ENCODE data around the gene BTBD16. TPM values are rescaled to one million over a fixed set of nuclear protein-coding genes. Genes with fewer than 3 reads are reported as not detected.

BTBD16 gene
- total RNA-seq, 6 experiments from 2014 or later: not detected

GRCh38 chr10:122344741-122345258 lies 73.7 kb downstream of the BTBD16 start:
- Mint-ChIP-seq H3K4me1 (ENCODE audit: low read depth) (peaks cover 9% of the 10 kb centered on the region), H3K4me3 (no peak overlapping the region), H3K36me3 (ENCODE audit: low read depth) (no peaks in the 10 kb centered on the region), H3K9me3 (no peaks in the 10 kb centered on the region), H3K27me3 (ENCODE audit: insufficient read depth) (peaks cover 8% of the 10 kb centered on the region), H3K27ac (peak overlapping the region; percentile 8; the same call in 1 of the 2 replicates)
- peak; percentile 39 for DNase-seq
- TF ChIP-seq CTCF (IDR thresholded peaks at IDR 0.05): no peak

GRCh38 chr10:122346326-122346950 lies 75.3 kb downstream of the BTBD16 start:
- Mint-ChIP-seq H3K36me3 (ENCODE audit: low read depth) (no peaks in the 10 kb centered on the region), H3K4me1 (ENCODE audit: low read depth) (peaks cover 9% of the 10 kb centered on the region), H3K9me3 (no peaks in the 10 kb centered on the region), H3K27ac (no peak overlapping the region), H3K4me3 (no peak overlapping the region), H3K27me3 (ENCODE audit: insufficient read depth) (peaks cover 22% of the 10 kb centered on the region)
- TF ChIP-seq CTCF (IDR thresholded peaks at IDR 0.05): no peak
- DNase-seq: no peak

- no peak for TF ChIP-seq CTCF (IDR thresholded peaks at IDR 0.05)
- DNase-seq: no peak
- Mint-ChIP-seq H3K36me3 (ENCODE audit: low read depth) (no peaks in the 10 kb centered on the region), H3K27ac (no peak overlapping the region), H3K4me1 (ENCODE audit: low read depth) (peaks cover 9% of the 10 kb centered on the region), H3K4me3 (no peak overlapping the region), H3K9me3 (no peaks in the 10 kb centered on the region), H3K27me3 (ENCODE audit: insufficient read depth) (peaks cover 30% of the 10 kb centered on the region)
Observed at GRCh38 chr10:122347170-122347841, 76.2 kb downstream of the BTBD16 start.

- DNase-seq: no peak
- H3K9me3 Mint-ChIP-seq: no peaks in the 10 kb centered on the region
- TF ChIP-seq CTCF (IDR thresholded peaks at IDR 0.05): no peak
- H3K4me1 Mint-ChIP-seq (ENCODE audit: low read depth): peaks cover 9% of the 10 kb centered on the region
- no peaks in the 10 kb centered on the region for H3K36me3 Mint-ChIP-seq (ENCODE audit: low read depth)
- H3K27ac Mint-ChIP-seq: no peak overlapping the region
- H3K4me3 Mint-ChIP-seq: no peak overlapping the region
- H3K27me3 Mint-ChIP-seq (ENCODE audit: insufficient read depth): peaks cover 34% of the 10 kb centered on the region
Observed at GRCh38 chr10:122348512-122348911, 77.4 kb downstream of the BTBD16 start.

GRCh38 chr10:122348935-122349361 lies 77.9 kb downstream of the BTBD16 start:
- Mint-ChIP-seq H3K4me1 (ENCODE audit: low read depth) (peaks cover 9% of the 10 kb centered on the region), H3K36me3 (ENCODE audit: low read depth) (no peaks in the 10 kb centered on the region), H3K27me3 (ENCODE audit: insufficient read depth) (peaks cover 38% of the 10 kb centered on the region), H3K4me3 (no peak overlapping the region), H3K27ac (no peak overlapping the region), H3K9me3 (no peaks in the 10 kb centered on the region)
- no peak for TF ChIP-seq CTCF (IDR thresholded peaks at IDR 0.05)
- DNase-seq: no peak
